Uterus (tissue), 4 donors: ENCODE results near the gene LSAMP. TPM values are rescaled to one million over a fixed set of nuclear protein-coding genes. Genes with fewer than 3 reads are reported as not detected.
A peak's percentile ranks its signal among the peaks of the same experiment; 100 is the strongest.

Experiments
- DNase-seq, 2 donors: peaks; one replicate each; pipeline ENCODE4 v3.0.0-alpha.2; 2019 to 2020
- H3K27ac ChIP-seq, 2 donors: fragments of 200-600 bp; sonication (generic); 1 replicate in 1 of 2; 2 replicates in 1 of 2; pipeline ENCODE4 v1.5.1; 2016 to 2018
- H3K27me3 ChIP-seq, 2 donors: fragments of 200-600 bp; sonication (generic); one replicate each; pipeline ENCODE4 v1.5.1; 2018 to 2019; ENCODE audit warnings: control low read depth in 1 of 2
- H3K36me3 ChIP-seq, 2 donors: fragments of 200-600 bp; sonication (generic); one replicate each; pipeline ENCODE4 v1.5.1; 2019; ENCODE audit warnings: control low read depth in 1 of 2
- H3K4me1 ChIP-seq, 2 donors: fragments of 200-600 bp; sonication (generic); one replicate each; pipeline ENCODE4 v1.5.1; 2018 to 2019; ENCODE audit warnings: control low read depth in 1 of 2
- H3K4me3 ChIP-seq, 2 donors: fragments of 200-600 bp; sonication (generic); 1 replicate in 1 of 2; 2 replicates in 1 of 2; pipeline ENCODE4 v1.5.1; 2018 to 2019; ENCODE audit warnings: mild to moderate bottlenecking in 1 of 2
- H3K9me3 ChIP-seq, 2 donors: fragments of 200-600 bp; sonication (generic); one replicate each; pipeline ENCODE4 v1.5.1; 2019; ENCODE audit warnings: control low read depth in 1 of 2
- CTCF ChIP-seq, 4 experiments: fragments of 200-600 bp in 2 of 4; fragments of 450-650 bp in 2 of 4; sonication (generic) in 2 of 4; IDR thresholded peaks; one replicate each; pipeline ENCODE4 v1.5.1; 2016 to 2019; ENCODE audit warnings: antibody characterized with exemption in 4 of 4, mild to moderate bottlenecking in 2 of 4, moderate library complexity in 1 of 4
- POLR2A ChIP-seq, 2 donors: fragments of 450-650 bp; IDR thresholded peaks; one replicate each; pipeline ENCODE4 v1.6.1; 2016; ENCODE audit warnings: antibody characterized with exemption in 2 of 2, mild to moderate bottlenecking in 1 of 2, moderate library complexity in 1 of 2
- intact Hi-C: fragments of 100-400 bp; cut with DNase I; formaldehyde crosslinking; loops from one replicate; pipeline ENCODE4 v1.15.1; 2023; ENCODE audit warnings: low total_unique reads
- total RNA-seq, 4 donors: library from RNA; depleted of rRNA in 3 of 4; stranded (reverse); fragments of >200 nt in 3 of 4; gene quantifications; one replicate each; pipeline versions ENCODE4 v1.1.0 to v1.2.4, GENCODE V29; 2014 to 2023
- donor health status: DM: yes; HTN: yes; CAD: no.

LSAMP gene
- total RNA-seq, 4 donors from 2014 or later = 0.26 to 25.8 (median 1.8) TPM

DNA sequence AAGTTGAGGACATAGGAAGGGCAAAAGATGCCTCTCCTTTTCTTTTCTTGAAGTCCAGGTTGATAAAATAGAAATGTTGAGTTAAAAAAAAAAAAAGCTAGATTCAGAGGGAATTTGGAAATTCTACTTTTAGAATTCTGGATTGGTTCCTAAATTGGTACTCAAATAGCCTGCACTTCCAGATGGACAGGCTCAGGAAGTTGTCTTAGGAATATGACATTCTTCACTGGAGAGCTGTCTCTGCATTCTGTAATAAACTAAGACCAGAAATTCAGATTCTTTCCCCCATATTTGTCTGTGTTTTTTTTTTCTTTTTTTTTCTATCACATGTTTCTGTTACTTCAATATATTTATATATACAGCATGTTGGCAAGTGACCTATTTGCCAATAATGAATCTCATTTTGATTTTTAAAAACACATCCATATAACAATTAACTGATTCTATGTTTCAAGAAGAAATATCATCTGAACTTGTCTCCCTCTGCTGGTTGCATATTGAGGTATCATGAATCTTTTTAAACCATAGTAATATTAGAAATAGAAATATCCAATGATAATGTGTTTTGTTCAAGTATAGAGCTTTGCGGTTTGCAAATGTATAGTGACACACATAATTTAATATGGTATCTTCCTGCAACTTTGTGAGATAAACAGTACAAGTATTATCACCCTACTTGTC, 8.5 kb upstream of the LSAMP start:
- Histone ChIP-seq H3K4me1 (no peaks in the 10 kb centered on the region), H3K36me3 (no peaks in the 10 kb centered on the region), H3K27ac (no peak overlapping the region), H3K27me3 (no peaks in the 10 kb centered on the region), H3K4me3 (no peak overlapping the region), H3K9me3 (no peaks in the 10 kb centered on the region)
- intact Hi-C loops = no loop called here
- DNase-seq = no peak
- TF ChIP-seq CTCF (IDR thresholded peaks at IDR 0.05) (no peak), POLR2A (IDR thresholded peaks at IDR 0.05) (no peak)

DNA sequence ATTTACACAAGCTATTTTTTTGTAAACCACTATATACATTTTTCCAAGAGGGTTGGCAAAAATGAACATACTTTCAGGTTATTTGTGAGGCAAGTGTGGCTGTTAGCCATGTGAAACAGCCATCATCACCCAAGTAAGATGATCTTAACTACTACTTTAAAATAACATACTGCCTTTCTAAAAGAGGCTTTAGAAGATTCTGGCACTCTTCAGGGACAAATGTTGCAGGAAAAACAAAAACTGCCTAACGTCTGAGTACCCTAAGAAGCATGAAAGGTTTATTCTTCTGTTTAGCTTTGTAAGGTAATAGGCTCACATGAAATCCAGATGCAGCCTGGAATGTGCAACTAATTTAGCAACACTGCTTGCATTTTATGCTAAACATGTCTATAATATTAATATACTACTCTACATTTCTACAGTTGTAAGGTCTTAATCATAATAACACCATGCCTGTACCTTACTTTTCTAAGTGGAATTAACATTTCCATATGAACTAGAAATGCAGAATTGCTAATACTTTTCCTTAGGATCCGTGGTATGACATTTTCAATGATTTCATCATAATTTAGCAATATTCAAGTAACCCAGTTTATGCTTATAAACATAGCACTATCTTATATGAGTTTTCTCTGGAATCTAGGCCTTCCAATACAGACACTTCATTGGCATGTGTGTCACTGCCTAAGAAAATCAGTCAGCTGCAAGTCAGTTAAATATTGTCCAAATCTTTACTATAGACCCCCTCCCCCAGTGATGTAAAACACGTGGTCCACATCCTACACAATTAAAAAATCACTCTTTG, 4.5 kb upstream of the LSAMP start:
- no peaks in the 10 kb centered on the region for H3K4me1 ChIP-seq
- DNase-seq = no peak
- H3K9me3 ChIP-seq = no peaks in the 10 kb centered on the region
- H3K27ac ChIP-seq = no peak overlapping the region
- no peaks in the 10 kb centered on the region for H3K27me3 ChIP-seq
- TF ChIP-seq POLR2A (IDR thresholded peaks at IDR 0.05) (no peak), CTCF (IDR thresholded peaks at IDR 0.05) (no peak)
- no peaks in the 10 kb centered on the region for H3K36me3 ChIP-seq
- H3K4me3 ChIP-seq = no peak overlapping the region
- intact Hi-C loops = no loop called here

DNA sequence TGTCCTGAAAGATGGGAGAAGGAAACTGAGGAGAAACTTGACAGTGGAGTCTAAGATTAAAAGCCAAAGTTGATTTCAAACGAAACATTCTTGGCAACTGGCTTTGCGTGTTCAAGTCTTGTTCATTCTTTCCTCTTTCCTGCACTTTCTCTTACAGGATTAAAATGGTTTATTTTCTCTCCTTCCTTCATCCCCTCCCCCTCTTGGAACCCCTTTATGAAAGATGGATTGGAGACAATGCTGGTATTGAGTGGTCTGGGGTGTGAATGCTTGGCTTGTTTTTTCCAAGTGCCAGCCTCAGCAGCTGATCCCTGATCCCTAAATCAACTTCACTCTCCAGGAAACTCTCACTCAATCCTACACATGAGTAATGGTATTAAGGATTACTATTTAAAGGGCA, 703 bp upstream of the LSAMP start:
- Histone ChIP-seq H3K4me3 (no peak overlapping the region), H3K4me1 (no peaks in the 10 kb centered on the region), H3K27me3 (no peaks in the 10 kb centered on the region), H3K36me3 (no peaks in the 10 kb centered on the region), H3K9me3 (no peaks in the 10 kb centered on the region), H3K27ac (no peak overlapping the region)
- TF ChIP-seq POLR2A (IDR thresholded peaks at IDR 0.05) (no peak), CTCF (IDR thresholded peaks at IDR 0.05) (no peak)
- intact Hi-C loops = no loop called here
- no peak for DNase-seq

GRCh38 chr3:116444819-116445310, 422 bp downstream of the LSAMP start:
- Histone ChIP-seq H3K36me3 (no peaks in the 10 kb centered on the region), H3K27ac (no peak overlapping the region), H3K9me3 (no peaks in the 10 kb centered on the region), H3K4me1 (no peaks in the 10 kb centered on the region), H3K27me3 (no peaks in the 10 kb centered on the region), H3K4me3 (peak overlapping the region; percentile 0 to 29)
- intact Hi-C loops = no loop called here
- no peak for DNase-seq
- TF ChIP-seq CTCF (IDR thresholded peaks at IDR 0.05) (no peak), POLR2A (IDR thresholded peaks at IDR 0.05) (no peak)

DNA sequence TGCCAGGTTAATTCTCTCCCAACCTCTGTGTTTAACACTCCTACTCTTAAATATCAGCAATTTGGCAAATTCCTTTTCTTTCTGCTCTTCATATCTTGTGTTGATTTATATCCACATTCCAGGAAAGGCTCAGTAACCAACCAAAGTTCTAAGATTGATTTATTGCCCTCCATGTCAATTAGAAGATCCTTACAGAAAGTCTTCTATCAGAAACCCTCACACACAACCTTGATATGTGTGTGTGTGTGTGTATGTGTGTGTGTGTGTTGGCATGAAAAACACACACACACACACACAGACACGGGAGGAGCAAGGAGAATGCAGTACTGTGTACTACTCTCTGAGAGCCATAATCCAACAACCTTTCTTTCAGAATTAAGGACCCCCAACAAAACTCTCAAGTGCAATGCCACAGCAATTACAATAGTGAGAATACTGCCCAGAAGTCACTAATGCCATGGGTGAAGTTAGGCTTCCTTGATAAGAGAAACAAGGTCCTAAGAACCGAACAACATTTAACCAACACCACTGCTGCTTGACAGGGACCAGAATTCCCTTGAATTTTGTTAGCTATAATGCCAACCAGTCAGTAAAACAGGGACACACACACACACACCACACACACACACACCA, 1.1 kb downstream of the LSAMP start:
- TF ChIP-seq POLR2A (IDR thresholded peaks at IDR 0.05) (no peak), CTCF (IDR thresholded peaks at IDR 0.05) (no peak)
- intact Hi-C loops = no loop called here
- H3K27me3 ChIP-seq = no peaks in the 10 kb centered on the region
- H3K4me3 ChIP-seq = peak overlapping the region in 1 of 2 donors; percentile 29
- no peak overlapping the region for H3K27ac ChIP-seq
- H3K36me3 ChIP-seq = no peaks in the 10 kb centered on the region
- H3K4me1 ChIP-seq = no peaks in the 10 kb centered on the region
- H3K9me3 ChIP-seq = no peaks in the 10 kb centered on the region
- DNase-seq = no peak
